ENCODE data around the gene MRM1.

GRCh38 chr17:36592316-36592715 is 9.1 kb upstream of the MRM1 start:
- no peak for TF ChIP-seq CTCF (IDR thresholded peaks at IDR 0.05; ENCODE audit: insufficient read depth, low read depth, low read length)
- no peak for TF ChIP-seq EZH2 (IDR thresholded peaks at IDR 0.05; ENCODE audit: insufficient read depth, low read length)

All from astrocyte (in vitro differentiated cells and primary cell).